Posterior cingulate gyrus (tissue), 11 donors: ENCODE data around the gene NPDC1.
"Not testable (repeated sequence)": the region's sequence is repeated elsewhere in the genome, so short reads cannot be mapped to it uniquely, and the experiment has no call there.

Experiments
- DNase-seq, 10 donors: peaks; one replicate each; pipeline versions ENCODE4 v3.0.0 to v3.0.0-alpha.2; 2020 to 2021; ENCODE audit warnings: mixed read lengths in 3 of 10
- intact Hi-C: fragments of 100-400 bp; cut with DNase I; formaldehyde crosslinking; loops from one replicate; pipeline ENCODE4 v1.15.1; 2023

The NPDC1 gene

GRCh38 chr9:137076636-137077009, 30.6 kb upstream of the NPDC1 start:
- DNase-seq, result no peak
- intact Hi-C loops, result no loop called here

GRCh38 chr9:137075275-137075775, 29.3 kb upstream of the NPDC1 start:
- intact Hi-C loops, result no loop called here
- no peak for DNase-seq

GRCh38 chr9:137074657-137075274, 28.8 kb upstream of the NPDC1 start:
- DNase-seq, result peak in 1 of 10 donors; percentile 57
- intact Hi-C loops, result no loop called here

- intact Hi-C loops, result no loop called here
- peak in 1 of 10 donors; percentile 49 for DNase-seq
These were observed 28.0 kb upstream of the NPDC1 start for GRCh38 chr9:137073992-137074399.

GRCh38 chr9:137071282-137071681, 25.3 kb upstream of the NPDC1 start:
- intact Hi-C loops, result no loop called here
- DNase-seq, result peak in 1 of 10 donors; percentile 55

GRCh38 chr9:137070906-137071275, 24.9 kb upstream of the NPDC1 start:
- intact Hi-C loops, result no loop called here

GRCh38 chr9:137070201-137070905, 24.4 kb upstream of the NPDC1 start, which contains the start of gene SAPCD2:
Gene SAPCD2, minus strand, starts transcription at chr9:137070557. Its CDS starts 97 bp downstream, at chr9:137070460.
- DNase-seq, result peak; percentile 75 to 98 (median 86)
- intact Hi-C loops, result no loop called here

More at GRCh38 chr9:137070906-137071275, 24.9 kb upstream of the NPDC1 start:
- DNase-seq, result peak; percentile 70 to 98 (median 82)

- intact Hi-C loops, result no loop called here
These were observed 23.6 kb upstream of the NPDC1 start for GRCh38 chr9:137069508-137070091.

GRCh38 chr9:137068539-137069507, 22.8 kb upstream of the NPDC1 start:
- DNase-seq, result peak in 2 of 10 donors; percentile 8 to 78
- intact Hi-C loops, result no loop called here

More at GRCh38 chr9:137069508-137070091, 23.6 kb upstream of the NPDC1 start:
- DNase-seq, result peak in 3 of 10 donors; percentile 15 to 86 (median 78)

GRCh38 chr9:137067860-137068538, 22.0 kb upstream of the NPDC1 start:
- DNase-seq, result peak; percentile 70 to 97 (median 84)
- intact Hi-C loops, result no loop called here

GRCh38 chr9:137066096-137066861, 20.3 kb upstream of the NPDC1 start:
- intact Hi-C loops, result no loop called here
- peak in 1 of 10 donors; percentile 55 for DNase-seq

- intact Hi-C loops, result loop anchor here (2.0 kb wide), 1 partner anchor 17 kb away; no protein-coding TSS in a partner anchor
- no peak for DNase-seq
These were observed 19.5 kb upstream of the NPDC1 start for GRCh38 chr9:137065336-137065967.

- intact Hi-C loops, result loop anchor here (2.0 kb wide), 1 partner anchor 16 kb away; no protein-coding TSS in a partner anchor
- no peak for DNase-seq
These were observed 18.8 kb upstream of the NPDC1 start for GRCh38 chr9:137064880-137065164.

- DNase-seq, result peak in 9 of 10 donors; percentile 44 to 95 (median 76)
- intact Hi-C loops, result loop anchor here (2.0 kb wide), 1 partner anchor 15 kb away; no protein-coding TSS in a partner anchor
These were observed 18.3 kb upstream of the NPDC1 start for GRCh38 chr9:137064027-137064879.

GRCh38 chr9:137063311-137064026, 17.5 kb upstream of the NPDC1 start:
- no peak for DNase-seq
- intact Hi-C loops, result loop anchor here (2.0 kb wide), 1 partner anchor 15 kb away; no protein-coding TSS in a partner anchor

GRCh38 chr9:137062798-137063197, 16.8 kb upstream of the NPDC1 start:
- DNase-seq, intact Hi-C loops: not testable (repeated sequence)

- no peak for DNase-seq
- intact Hi-C loops, result no loop called here
These were observed 16.4 kb upstream of the NPDC1 start for GRCh38 chr9:137062384-137062783.
